Type B pancreatic cell (in vitro differentiated cells): ENCODE results near the gene CRB3. TPM values are rescaled to one million over a fixed set of nuclear protein-coding genes. Genes with fewer than 3 reads are reported as not detected.

Source experiments
- DNase-seq: peaks from one replicate; pipeline ENCODE4 v3.0.0; 2021; ENCODE audit warnings: mixed read lengths; ENCODE audit not compliant: unreplicated experiment; ENCODE audit errors: extremely low spot score
- H3K27ac Mint-ChIP-seq: 2 replicates; pipeline ENCODE4 v1.8.0; 2021; ENCODE audit warnings: mild to moderate bottlenecking, mixed read lengths
- H3K27me3 Mint-ChIP-seq: 2 replicates; pipeline ENCODE4 v1.8.0; 2021; ENCODE audit warnings: mixed read lengths
- H3K36me3 Mint-ChIP-seq: 2 replicates; pipeline ENCODE4 v1.8.0; 2021; ENCODE audit warnings: mixed read lengths
- H3K4me1 Mint-ChIP-seq: one replicate; pipeline ENCODE4 v1.8.0; 2021; ENCODE audit warnings: mixed read lengths; ENCODE audit not compliant: unreplicated experiment
- H3K4me3 Mint-ChIP-seq: 2 replicates; pipeline ENCODE4 v1.8.0; 2021; ENCODE audit warnings: mild to moderate bottlenecking, mixed read lengths
- H3K9me3 Mint-ChIP-seq: 2 replicates; pipeline ENCODE4 v1.8.0; 2021; ENCODE audit warnings: mixed read lengths
- total RNA-seq: library from RNA; stranded (reverse); gene quantifications from 2 replicates; pipeline ENCODE4 v1.2.1, GENCODE V29; 2021; ENCODE audit warnings: low replicate concordance
- TF ChIP-seq, protein P1 (sequence below): fragments of 200-600 bp; sonication (generic); conservative IDR thresholded peaks from 2 replicates; pipeline ENCODE4 v1.5.0; 2021; ENCODE audit warnings: antibody characterized with exemption, mild to moderate bottlenecking

Gene CRB3
- total RNA-seq, 1 donor from 2014 or later = 30.6 TPM

DNA sequence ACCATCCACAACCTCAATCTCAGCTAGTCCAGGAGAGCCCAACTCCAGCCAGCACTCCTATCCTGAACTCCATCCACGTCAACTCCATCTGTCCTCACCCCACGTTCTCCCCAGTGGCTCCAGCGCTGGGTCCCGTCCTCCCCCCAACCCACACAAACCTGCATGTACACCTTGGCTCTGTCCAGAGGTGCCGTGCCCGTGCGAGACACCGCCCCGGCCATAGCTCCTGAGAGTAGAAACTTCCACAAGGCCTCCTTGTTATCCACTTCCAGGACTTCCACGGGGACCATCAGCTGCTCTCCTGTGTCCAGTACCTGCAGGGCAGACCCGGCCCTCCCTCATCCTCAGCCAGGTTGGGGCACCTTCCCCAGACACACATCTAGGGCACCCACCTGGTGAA is 32.2 kb upstream of the CRB3 start:
- TF ChIP-seq, protein P1, sequence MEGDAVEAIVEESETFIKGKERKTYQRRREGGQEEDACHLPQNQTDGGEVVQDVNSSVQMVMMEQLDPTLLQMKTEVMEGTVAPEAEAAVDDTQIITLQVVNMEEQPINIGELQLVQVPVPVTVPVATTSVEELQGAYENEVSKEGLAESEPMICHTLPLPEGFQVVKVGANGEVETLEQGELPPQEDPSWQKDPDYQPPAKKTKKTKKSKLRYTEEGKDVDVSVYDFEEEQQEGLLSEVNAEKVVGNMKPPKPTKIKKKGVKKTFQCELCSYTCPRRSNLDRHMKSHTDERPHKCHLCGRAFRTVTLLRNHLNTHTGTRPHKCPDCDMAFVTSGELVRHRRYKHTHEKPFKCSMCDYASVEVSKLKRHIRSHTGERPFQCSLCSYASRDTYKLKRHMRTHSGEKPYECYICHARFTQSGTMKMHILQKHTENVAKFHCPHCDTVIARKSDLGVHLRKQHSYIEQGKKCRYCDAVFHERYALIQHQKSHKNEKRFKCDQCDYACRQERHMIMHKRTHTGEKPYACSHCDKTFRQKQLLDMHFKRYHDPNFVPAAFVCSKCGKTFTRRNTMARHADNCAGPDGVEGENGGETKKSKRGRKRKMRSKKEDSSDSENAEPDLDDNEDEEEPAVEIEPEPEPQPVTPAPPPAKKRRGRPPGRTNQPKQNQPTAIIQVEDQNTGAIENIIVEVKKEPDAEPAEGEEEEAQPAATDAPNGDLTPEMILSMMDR = no peak
- H3K27me3 Mint-ChIP-seq = peaks cover 20% of the 10 kb centered on the region
- H3K27ac Mint-ChIP-seq = no peak overlapping the region
- H3K4me1 Mint-ChIP-seq = no peaks in the 10 kb centered on the region
- no peaks in the 10 kb centered on the region for H3K36me3 Mint-ChIP-seq
- no peak overlapping the region for H3K4me3 Mint-ChIP-seq
- H3K9me3 Mint-ChIP-seq = no peaks in the 10 kb centered on the region
- DNase-seq = no peak

DNA sequence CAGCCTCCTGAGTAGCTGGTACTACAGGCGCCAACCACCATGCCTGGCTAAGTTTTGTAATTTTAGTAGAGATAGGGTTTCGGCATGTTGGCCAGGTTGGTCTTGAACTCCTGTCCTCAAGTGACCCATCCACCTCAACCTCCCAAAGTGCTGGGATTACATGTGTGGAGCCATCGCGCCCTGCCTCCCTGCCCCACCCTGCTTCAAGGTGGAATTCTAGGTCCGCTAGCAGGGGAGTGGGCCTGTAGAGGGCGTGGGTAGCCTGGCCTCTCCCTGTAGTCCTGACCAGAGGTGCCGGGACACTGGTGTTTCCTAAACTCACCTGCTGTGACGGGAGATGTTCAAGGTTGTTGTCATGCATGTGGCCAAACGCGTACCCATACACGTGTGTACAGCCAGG is 30.9 kb upstream of the CRB3 start:
- H3K9me3 Mint-ChIP-seq = no peaks in the 10 kb centered on the region
- DNase-seq = no peak
- no peaks in the 10 kb centered on the region for H3K4me1 Mint-ChIP-seq
- H3K27ac Mint-ChIP-seq = no peak overlapping the region
- no peak overlapping the region for H3K4me3 Mint-ChIP-seq
- TF ChIP-seq, protein P1 = no peak
- H3K27me3 Mint-ChIP-seq = peaks cover 20% of the 10 kb centered on the region
- no peaks in the 10 kb centered on the region for H3K36me3 Mint-ChIP-seq

DNA sequence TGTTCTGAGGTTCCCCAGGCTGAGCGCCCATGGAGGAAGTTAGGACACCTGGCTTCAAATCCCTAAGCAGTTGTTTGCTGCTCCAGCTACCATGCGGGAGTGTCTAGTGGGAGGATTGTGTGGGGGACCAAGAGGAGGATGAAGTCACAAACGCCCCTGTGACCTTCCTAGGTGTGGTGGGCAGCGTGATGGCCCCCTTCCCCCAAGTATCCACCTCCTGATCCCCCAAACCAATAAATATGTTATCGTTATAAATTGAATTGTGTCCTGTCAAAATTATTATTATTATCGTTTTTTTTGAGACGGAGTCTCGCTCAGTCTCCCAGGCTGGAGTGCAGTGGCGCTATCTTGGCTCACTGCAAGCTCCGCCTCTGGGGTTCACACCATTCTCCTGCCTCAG is 30.4 kb upstream of the CRB3 start, which contains the start of gene SLC25A41:
TSS of gene SLC25A41 (minus strand) at position 101 of the 400 bp plus-strand sequence. CDS start at position 31, 70 bp downstream.
- no peaks in the 10 kb centered on the region for H3K36me3 Mint-ChIP-seq
- no peaks in the 10 kb centered on the region for H3K9me3 Mint-ChIP-seq
- no peak within 1 kb of the TSS for H3K27ac Mint-ChIP-seq
- TF ChIP-seq, protein P1 = no peak
- DNase-seq = no peak
- no peaks in the 10 kb centered on the region for H3K4me1 Mint-ChIP-seq
- no peak within 1 kb of the TSS for H3K4me3 Mint-ChIP-seq
- peaks cover 20% of the 10 kb centered on the region for H3K27me3 Mint-ChIP-seq

- Mint-ChIP-seq H3K27me3 (no peaks in the 10 kb centered on the region), H3K9me3 (no peaks in the 10 kb centered on the region)
- TF ChIP-seq, protein P1 = no peak
Observed at GRCh38 chr19:6439743-6440142, 24.3 kb upstream of the CRB3 start.

DNA sequence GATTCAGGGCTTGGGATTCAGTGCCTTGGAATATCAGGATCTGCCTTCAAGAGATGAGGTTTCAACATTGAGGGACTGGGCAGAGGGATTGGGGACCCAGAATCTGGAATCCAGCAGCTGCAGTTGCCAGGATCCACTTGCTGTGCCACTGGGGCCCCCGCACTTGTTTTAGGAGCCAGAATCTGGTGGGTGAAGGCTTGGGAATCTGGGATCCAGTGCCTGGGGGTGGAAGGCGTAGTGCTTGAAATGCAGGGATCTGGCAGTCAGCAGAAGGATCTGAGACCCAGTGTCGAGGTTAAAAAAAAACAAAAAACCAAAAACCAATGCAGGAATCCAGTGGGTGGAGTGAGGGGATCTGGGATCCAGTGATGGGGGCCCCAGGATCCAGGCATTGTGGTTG is 23.2 kb upstream of the CRB3 start:
- no peaks in the 10 kb centered on the region for H3K9me3 Mint-ChIP-seq

More at GRCh38 chr19:6439743-6440142, 24.3 kb upstream of the CRB3 start:
- no peaks in the 10 kb centered on the region for H3K4me1 Mint-ChIP-seq
- no peak overlapping the region for H3K27ac Mint-ChIP-seq
- DNase-seq = no peak
- H3K4me3 Mint-ChIP-seq = no peak overlapping the region
- peaks cover 14% of the 10 kb centered on the region for H3K36me3 Mint-ChIP-seq

More for the DNA sequence above, 23.2 kb upstream of the CRB3 start:
- DNase-seq = no peak
- Mint-ChIP-seq H3K4me3 (no peak overlapping the region), H3K4me1 (no peaks in the 10 kb centered on the region), H3K27ac (no peak overlapping the region), H3K27me3 (no peaks in the 10 kb centered on the region), H3K36me3 (peaks cover 14% of the 10 kb centered on the region)
- TF ChIP-seq, protein P1 = no peak
